ENCODE data around the gene SPRED2.

Gene SPRED2

DNA sequence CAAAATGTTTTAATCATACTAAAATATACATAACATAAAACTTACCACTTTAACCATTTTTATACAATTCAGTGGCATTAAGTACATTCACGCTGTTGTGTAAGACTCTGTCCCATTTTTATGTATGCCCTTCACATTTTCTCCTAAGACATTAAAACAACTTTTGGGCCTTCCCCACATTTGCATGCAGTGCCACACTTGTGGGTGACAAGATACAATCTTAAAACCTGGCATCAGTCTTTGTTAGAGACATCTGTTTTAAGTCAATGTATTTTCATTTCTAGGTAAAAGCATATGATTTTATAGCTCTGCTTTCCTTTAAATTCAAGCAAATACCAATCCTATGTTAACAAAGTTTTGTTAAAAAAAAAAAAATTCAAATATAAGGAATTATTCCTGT is 17.3 kb downstream of the SPRED2 start:
- TF ChIP-seq, protein P1, sequence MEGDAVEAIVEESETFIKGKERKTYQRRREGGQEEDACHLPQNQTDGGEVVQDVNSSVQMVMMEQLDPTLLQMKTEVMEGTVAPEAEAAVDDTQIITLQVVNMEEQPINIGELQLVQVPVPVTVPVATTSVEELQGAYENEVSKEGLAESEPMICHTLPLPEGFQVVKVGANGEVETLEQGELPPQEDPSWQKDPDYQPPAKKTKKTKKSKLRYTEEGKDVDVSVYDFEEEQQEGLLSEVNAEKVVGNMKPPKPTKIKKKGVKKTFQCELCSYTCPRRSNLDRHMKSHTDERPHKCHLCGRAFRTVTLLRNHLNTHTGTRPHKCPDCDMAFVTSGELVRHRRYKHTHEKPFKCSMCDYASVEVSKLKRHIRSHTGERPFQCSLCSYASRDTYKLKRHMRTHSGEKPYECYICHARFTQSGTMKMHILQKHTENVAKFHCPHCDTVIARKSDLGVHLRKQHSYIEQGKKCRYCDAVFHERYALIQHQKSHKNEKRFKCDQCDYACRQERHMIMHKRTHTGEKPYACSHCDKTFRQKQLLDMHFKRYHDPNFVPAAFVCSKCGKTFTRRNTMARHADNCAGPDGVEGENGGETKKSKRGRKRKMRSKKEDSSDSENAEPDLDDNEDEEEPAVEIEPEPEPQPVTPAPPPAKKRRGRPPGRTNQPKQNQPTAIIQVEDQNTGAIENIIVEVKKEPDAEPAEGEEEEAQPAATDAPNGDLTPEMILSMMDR (conservative IDR thresholded peaks at IDR 0.05; ENCODE audit: low read depth, low read length): no peak
- no peak for DNase-seq (ENCODE audit: low read depth)
- H3K4me3 ChIP-seq (ENCODE audit: low read length): no peak overlapping the region

DNA sequence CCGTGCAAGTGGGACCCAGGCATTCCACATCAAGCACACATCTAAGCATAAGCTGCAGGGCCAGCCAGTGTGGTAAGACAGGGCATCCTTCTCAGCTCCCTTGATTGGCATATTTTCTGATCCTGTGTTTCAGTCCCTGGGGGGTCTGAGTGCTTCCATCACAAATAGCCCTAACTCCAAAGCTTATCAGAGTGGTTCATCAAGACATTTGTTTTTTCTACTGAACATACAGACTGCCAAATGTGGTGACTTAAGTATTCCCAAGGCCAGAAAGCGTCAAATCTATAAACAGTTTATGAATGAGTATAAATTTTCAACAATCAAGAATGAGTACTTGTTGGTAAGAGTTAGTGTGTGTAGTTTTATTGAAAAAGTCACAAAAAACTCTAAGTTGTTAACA is 18.8 kb downstream of the SPRED2 start:
- DNase-seq (ENCODE audit: low read depth): no peak
- TF ChIP-seq, protein P1 (conservative IDR thresholded peaks at IDR 0.05; ENCODE audit: low read depth, low read length): no peak
- no peak overlapping the region for H3K4me3 ChIP-seq (ENCODE audit: low read length)

GRCh38 chr2:65413106-65413505 is 19.3 kb downstream of the SPRED2 start:
- no peak overlapping the region for H3K4me3 ChIP-seq (ENCODE audit: low read length)
- DNase-seq (ENCODE audit: low read depth): no peak
- TF ChIP-seq, protein P1 (conservative IDR thresholded peaks at IDR 0.05; ENCODE audit: low read depth, low read length): no peak

DNA sequence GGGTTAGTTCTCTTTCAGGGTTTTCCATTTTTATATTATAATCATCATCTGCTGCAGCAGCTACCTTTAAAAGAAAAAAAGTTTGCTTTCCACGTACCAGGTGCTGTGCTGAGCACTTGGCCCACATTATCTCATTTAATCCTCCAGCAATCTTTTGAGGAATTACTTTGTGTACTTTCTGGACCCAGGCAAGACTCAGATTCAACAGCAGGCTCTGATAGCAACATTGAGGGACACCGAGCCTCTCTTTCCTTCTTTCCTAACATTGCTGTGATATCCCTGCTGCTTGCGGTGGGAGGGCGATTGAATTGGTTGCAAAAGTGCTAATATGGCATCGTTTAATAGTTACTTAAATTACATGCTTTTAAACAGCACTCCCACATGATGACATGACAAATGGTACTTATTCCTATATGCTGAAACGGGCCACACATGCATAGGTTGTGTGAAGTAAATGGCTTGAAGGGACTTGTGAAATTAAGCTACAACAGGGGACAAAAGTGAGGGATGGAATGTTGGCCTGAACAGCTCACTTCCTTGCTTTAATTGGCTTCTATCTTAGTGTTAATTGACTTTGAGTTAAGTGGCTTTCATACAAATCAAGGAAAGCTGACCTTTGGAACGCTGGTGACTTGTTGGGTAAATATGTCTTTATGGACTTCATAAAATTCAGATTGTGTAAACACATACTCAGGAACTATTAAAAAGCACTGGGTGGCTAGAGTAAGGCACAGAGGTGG is 21.2 kb downstream of the SPRED2 start:
- DNase-seq (ENCODE audit: low read depth): no peak
- H3K4me3 ChIP-seq (ENCODE audit: low read length): no peak overlapping the region
- TF ChIP-seq, protein P1 (conservative IDR thresholded peaks at IDR 0.05; ENCODE audit: low read depth, low read length): no peak

- TF ChIP-seq, protein P1 (conservative IDR thresholded peaks at IDR 0.05; ENCODE audit: low read depth, low read length): no peak
- DNase-seq (ENCODE audit: low read depth): no peak
- no peak overlapping the region for H3K4me3 ChIP-seq (ENCODE audit: low read length)
Observed at GRCh38 chr2:65409045-65409444, 23.4 kb downstream of the SPRED2 start.

- TF ChIP-seq, protein P1 (conservative IDR thresholded peaks at IDR 0.05; ENCODE audit: low read depth, low read length): no peak
- DNase-seq (ENCODE audit: low read depth): no peak
- H3K4me3 ChIP-seq (ENCODE audit: low read length): no peak overlapping the region
Observed at GRCh38 chr2:65407240-65407639, 25.2 kb downstream of the SPRED2 start.

GRCh38 chr2:65404988-65405697 is 27.3 kb downstream of the SPRED2 start:
- no peak overlapping the region for H3K4me3 ChIP-seq (ENCODE audit: low read length)
- no peak for DNase-seq (ENCODE audit: low read depth)
- TF ChIP-seq, protein P1 (conservative IDR thresholded peaks at IDR 0.05; ENCODE audit: low read depth, low read length): no peak

Measured in retinal pigment epithelial cell (primary cell).